HAP-1 (cell line): ENCODE results near the gene MAGEB16.

Source experiments
- DNase-seq, 2 experiments: peaks; one replicate each; pipeline ENCODE4 v3.0.0-alpha.2; 2016 to 2020; ENCODE audit warnings: low spot score in 2 of 2
- H3K27me3 ChIP-seq: fragments of 250-450 bp; sonication (Bioruptor Pico); 2 replicates; pipeline ENCODE4 v1.5.1; 2020; ENCODE audit warnings: low read depth, mild to moderate bottlenecking, moderate library complexity
- H3K36me3 ChIP-seq: fragments of 250-450 bp; sonication (Bioruptor Pico); replicated peaks from 2 replicates; pipeline ENCODE4 v1.5.1; 2020; ENCODE audit warnings: mild to moderate bottlenecking
- H3K4me1 ChIP-seq: fragments of 250-450 bp; sonication (Bioruptor Pico); 2 replicates; pipeline ENCODE4 v1.5.1; 2020; ENCODE audit warnings: mild to moderate bottlenecking
- H3K4me3 ChIP-seq: fragments of 250-450 bp; sonication (Bioruptor Pico); 2 replicates; pipeline ENCODE4 v1.5.1; 2020; ENCODE audit warnings: mild to moderate bottlenecking, moderate library complexity
- H3K9me3 ChIP-seq: fragments of 250-450 bp; sonication (Bioruptor Pico); 2 replicates; pipeline ENCODE4 v1.5.1; 2020; ENCODE audit warnings: mild to moderate bottlenecking, moderate library complexity
- in situ Hi-C: fragments of 300-500 bp; cut with MboI; formaldehyde crosslinking; loops from 3 replicates; pipeline ENCODE4 v1.14.3; 2020; ENCODE audit warnings: low sequenced_read_pairs, inconsistent platforms, mixed read lengths

Gene MAGEB16

GRCh38 chrX:35798042-35798441, at the start of gene MAGEB16:
MAGEB16 (plus strand) TSS chrX:35798342; CDS start chrX:35802197, 3,855 bp downstream.
- Histone ChIP-seq H3K27me3 (no peaks in the 10 kb centered on the region), H3K4me1 (no peaks in the 10 kb centered on the region), H3K9me3 (no peaks in the 10 kb centered on the region), H3K4me3 (no peak within 1 kb of the TSS), H3K36me3 (no peaks in the 10 kb centered on the region)
- DNase-seq, result no peak
- in situ Hi-C loops, result no loop called here

GRCh38 chrX:35773958-35774564, 24.1 kb upstream of the MAGEB16 start:
- Histone ChIP-seq H3K27me3 (no peaks in the 10 kb centered on the region), H3K4me3 (no peak overlapping the region), H3K4me1 (no peaks in the 10 kb centered on the region), H3K9me3 (no peaks in the 10 kb centered on the region), H3K36me3 (no peaks in the 10 kb centered on the region)
- no peak for DNase-seq
- in situ Hi-C loops, result no loop called here

GRCh38 chrX:35785075-35785474, 13.1 kb upstream of the MAGEB16 start:
- in situ Hi-C loops, result no loop called here
- no peak for DNase-seq
- Histone ChIP-seq H3K4me1 (no peaks in the 10 kb centered on the region), H3K27me3 (no peaks in the 10 kb centered on the region), H3K4me3 (no peak overlapping the region), H3K36me3 (no peaks in the 10 kb centered on the region), H3K9me3 (no peaks in the 10 kb centered on the region)

- no peaks in the 10 kb centered on the region for H3K4me1 ChIP-seq
- H3K36me3 ChIP-seq, result no peaks in the 10 kb centered on the region
- DNase-seq, result no peak
- H3K4me3 ChIP-seq, result no peak overlapping the region
- H3K27me3 ChIP-seq, result no peaks in the 10 kb centered on the region
- in situ Hi-C loops, result no loop called here
- no peaks in the 10 kb centered on the region for H3K9me3 ChIP-seq
These were observed 11.9 kb upstream of the MAGEB16 start for GRCh38 chrX:35786271-35786670.

GRCh38 chrX:35787867-35788266, 10.3 kb upstream of the MAGEB16 start:
- H3K36me3 ChIP-seq, result no peaks in the 10 kb centered on the region
- no peaks in the 10 kb centered on the region for H3K27me3 ChIP-seq
- H3K4me3 ChIP-seq, result no peak overlapping the region
- in situ Hi-C loops, result no loop called here
- H3K4me1 ChIP-seq, result no peaks in the 10 kb centered on the region
- no peaks in the 10 kb centered on the region for H3K9me3 ChIP-seq
- no peak for DNase-seq

GRCh38 chrX:35800474-35800873, 2.3 kb downstream of the MAGEB16 start:
- no peak overlapping the region for H3K4me3 ChIP-seq
- no peaks in the 10 kb centered on the region for H3K27me3 ChIP-seq
- H3K36me3 ChIP-seq, result no peaks in the 10 kb centered on the region
- H3K9me3 ChIP-seq, result no peaks in the 10 kb centered on the region
- no peaks in the 10 kb centered on the region for H3K4me1 ChIP-seq
- in situ Hi-C loops, result no loop called here
- no peak for DNase-seq

- in situ Hi-C loops, result no loop called here
- Histone ChIP-seq H3K9me3 (no peaks in the 10 kb centered on the region), H3K36me3 (no peaks in the 10 kb centered on the region), H3K4me1 (no peaks in the 10 kb centered on the region), H3K27me3 (no peaks in the 10 kb centered on the region), H3K4me3 (no peak overlapping the region)
- no peak for DNase-seq
These were observed 11.6 kb downstream of the MAGEB16 start for GRCh38 chrX:35809781-35810180.

- H3K36me3 ChIP-seq, result no peaks in the 10 kb centered on the region
- H3K27me3 ChIP-seq, result no peaks in the 10 kb centered on the region
- DNase-seq, result no peak
- no peaks in the 10 kb centered on the region for H3K9me3 ChIP-seq
- in situ Hi-C loops, result no loop called here
- H3K4me3 ChIP-seq, result no peak overlapping the region
- H3K4me1 ChIP-seq, result no peaks in the 10 kb centered on the region
These were observed 21.1 kb downstream of the MAGEB16 start for GRCh38 chrX:35819241-35819640.

- no peak overlapping the region for H3K4me3 ChIP-seq
- DNase-seq, result no peak
- H3K36me3 ChIP-seq, result no peaks in the 10 kb centered on the region
- no peaks in the 10 kb centered on the region for H3K9me3 ChIP-seq
- in situ Hi-C loops, result no loop called here
- no peaks in the 10 kb centered on the region for H3K27me3 ChIP-seq
- H3K4me1 ChIP-seq, result no peaks in the 10 kb centered on the region
These were observed 28.4 kb downstream of the MAGEB16 start for GRCh38 chrX:35826503-35826902.

GRCh38 chrX:35829501-35829900, 31.4 kb downstream of the MAGEB16 start:
- Histone ChIP-seq H3K4me3 (no peak overlapping the region), H3K9me3 (no peaks in the 10 kb centered on the region), H3K36me3 (no peaks in the 10 kb centered on the region), H3K4me1 (no peaks in the 10 kb centered on the region), H3K27me3 (no peaks in the 10 kb centered on the region)
- in situ Hi-C loops, result no loop called here
- DNase-seq, result no peak

- no peaks in the 10 kb centered on the region for H3K27me3 ChIP-seq
- in situ Hi-C loops, result no loop called here
These were observed 43.7 kb downstream of the MAGEB16 start for GRCh38 chrX:35841872-35842271.

GRCh38 chrX:35842674-35843073, 44.5 kb downstream of the MAGEB16 start:
- no peak for DNase-seq
- H3K27me3 ChIP-seq, result no peaks in the 10 kb centered on the region
- in situ Hi-C loops, result no loop called here
- H3K36me3 ChIP-seq, result no peaks in the 10 kb centered on the region
- H3K4me1 ChIP-seq, result no peaks in the 10 kb centered on the region
- no peaks in the 10 kb centered on the region for H3K9me3 ChIP-seq
- no peak overlapping the region for H3K4me3 ChIP-seq

More at GRCh38 chrX:35841872-35842271, 43.7 kb downstream of the MAGEB16 start:
- Histone ChIP-seq H3K9me3 (no peaks in the 10 kb centered on the region), H3K36me3 (no peaks in the 10 kb centered on the region), H3K4me3 (no peak overlapping the region), H3K4me1 (no peaks in the 10 kb centered on the region)
- DNase-seq, result no peak

GRCh38 chrX:35847736-35848135, 49.6 kb downstream of the MAGEB16 start:
- in situ Hi-C loops, result no loop called here
- no peaks in the 10 kb centered on the region for H3K4me1 ChIP-seq
- no peak for DNase-seq
- no peak overlapping the region for H3K4me3 ChIP-seq
- no peaks in the 10 kb centered on the region for H3K36me3 ChIP-seq
- H3K27me3 ChIP-seq, result no peaks in the 10 kb centered on the region
- no peaks in the 10 kb centered on the region for H3K9me3 ChIP-seq
